Endothelial cell (in vitro differentiated cells): ENCODE results near the gene SH3YL1. TPM values are rescaled to one million over a fixed set of nuclear protein-coding genes. Genes with fewer than 3 reads are reported as not detected.

Experiments
- DNase-seq: peaks from one replicate; pipeline ENCODE4 v3.0.0; 2021; ENCODE audit warnings: low spot score
- H3K27ac Mint-ChIP-seq: one replicate; pipeline ENCODE4 v1.8.0; 2021; ENCODE audit warnings: mixed read lengths, inconsistent platforms; ENCODE audit not compliant: unreplicated experiment
- H3K27me3 Mint-ChIP-seq: one replicate; pipeline ENCODE4 v1.8.0; 2021; ENCODE audit warnings: mild to moderate bottlenecking, moderate library complexity, mixed read lengths, inconsistent platforms; ENCODE audit not compliant: unreplicated experiment
- H3K36me3 Mint-ChIP-seq: one replicate; pipeline ENCODE4 v1.8.0; 2021; ENCODE audit warnings: mild to moderate bottlenecking, low read depth, mixed read lengths, inconsistent platforms; ENCODE audit not compliant: unreplicated experiment
- H3K4me1 Mint-ChIP-seq: one replicate; pipeline ENCODE4 v1.8.0; 2021; ENCODE audit warnings: mild to moderate bottlenecking, mixed read lengths, inconsistent platforms; ENCODE audit not compliant: unreplicated experiment
- H3K4me3 Mint-ChIP-seq: one replicate; pipeline ENCODE4 v1.8.0; 2021; ENCODE audit warnings: mild to moderate bottlenecking, mixed read lengths, inconsistent platforms; ENCODE audit not compliant: unreplicated experiment
- H3K9me3 Mint-ChIP-seq: one replicate; pipeline ENCODE4 v1.8.0; 2021; ENCODE audit warnings: mixed read lengths, inconsistent platforms; ENCODE audit not compliant: unreplicated experiment
- CTCF ChIP-seq: fragments of 200-600 bp; sonication (generic); IDR thresholded peaks from one replicate; pipeline ENCODE4 v1.5.0; 2021; ENCODE audit warnings: antibody characterized with exemption; ENCODE audit not compliant: unreplicated experiment
- total RNA-seq: library from RNA; stranded (reverse); fragmentation: NEBNext Ultra II Directional; extraction: Animal tissue kit (Norgen Biotek cat#: 25700); gene quantifications from one replicate; pipeline ENCODE4 v1.2.1, GENCODE V29; 2021; ENCODE audit not compliant: unreplicated experiment

SH3YL1 gene
- total RNA-seq, 1 donor from 2014 or later: 35.8 TPM

GRCh38 chr2:211486-212184 lies 52.2 kb downstream of the SH3YL1 start:
- H3K4me1 Mint-ChIP-seq: no peaks in the 10 kb centered on the region
- no peak for DNase-seq
- H3K36me3 Mint-ChIP-seq: no peaks in the 10 kb centered on the region

GRCh38 chr2:210660-211059 lies 53.2 kb downstream of the SH3YL1 start:
- Mint-ChIP-seq H3K4me3 (no peak overlapping the region), H3K36me3 (peaks cover 3% of the 10 kb centered on the region), H3K27me3 (peaks cover 7% of the 10 kb centered on the region), H3K9me3 (peaks cover 5% of the 10 kb centered on the region), H3K4me1 (no peaks in the 10 kb centered on the region), H3K27ac (no peak overlapping the region)
- no peak for DNase-seq
- TF ChIP-seq CTCF: no peak

More at GRCh38 chr2:211486-212184, 52.2 kb downstream of the SH3YL1 start:
- H3K9me3 Mint-ChIP-seq: peaks cover 5% of the 10 kb centered on the region
- H3K4me3 Mint-ChIP-seq: no peak overlapping the region
- TF ChIP-seq CTCF: no peak
- no peak overlapping the region for H3K27ac Mint-ChIP-seq
- H3K27me3 Mint-ChIP-seq: peaks cover 5% of the 10 kb centered on the region

- Mint-ChIP-seq H3K4me1 (no peaks in the 10 kb centered on the region), H3K4me3 (no peak overlapping the region), H3K9me3 (peaks cover 5% of the 10 kb centered on the region), H3K27me3 (peaks cover 7% of the 10 kb centered on the region), H3K27ac (no peak overlapping the region), H3K36me3 (peaks cover 3% of the 10 kb centered on the region)
- no peak for DNase-seq
- TF ChIP-seq CTCF: no peak
Observed at GRCh38 chr2:209470-209869, 54.4 kb downstream of the SH3YL1 start.

GRCh38 chr2:208335-208734 lies 55.5 kb downstream of the SH3YL1 start:
- no peak for TF ChIP-seq CTCF
- no peak for DNase-seq
- H3K27me3 Mint-ChIP-seq: peaks cover 7% of the 10 kb centered on the region
- H3K36me3 Mint-ChIP-seq: peaks cover 3% of the 10 kb centered on the region
- H3K27ac Mint-ChIP-seq: no peak overlapping the region
- peaks cover 5% of the 10 kb centered on the region for H3K9me3 Mint-ChIP-seq
- no peak overlapping the region for H3K4me3 Mint-ChIP-seq
- H3K4me1 Mint-ChIP-seq: peaks cover 2% of the 10 kb centered on the region

- H3K4me3 Mint-ChIP-seq: no peak overlapping the region
- peaks cover 2% of the 10 kb centered on the region for H3K4me1 Mint-ChIP-seq
- no peak overlapping the region for H3K27ac Mint-ChIP-seq
- no peak for TF ChIP-seq CTCF
- H3K36me3 Mint-ChIP-seq: peaks cover 3% of the 10 kb centered on the region
- H3K27me3 Mint-ChIP-seq: peaks cover 5% of the 10 kb centered on the region
- DNase-seq: no peak
- H3K9me3 Mint-ChIP-seq: no peaks in the 10 kb centered on the region
Observed at GRCh38 chr2:203984-204383, 59.8 kb downstream of the SH3YL1 start.
